ENCODE measurements around the gene ZNF304.
A peak's percentile ranks its signal among the peaks of the same experiment; 100 is the strongest.

The ZNF304 gene

GRCh38 chr19:57350877-57351805 is at the start of gene ZNF304:
Gene ZNF304, plus strand, starts transcription at chr19:57351271. Its CDS starts 394 bp downstream, at chr19:57351665.
- no peak for TF ChIP-seq CTCF (IDR thresholded peaks at IDR 0.05; ENCODE audit: insufficient read depth, missing control alignments)
- no peak for FAIRE-seq
- DNase-seq (ENCODE audit: insufficient read length, low spot score) = peak; percentile 93

- no peak for FAIRE-seq
- DNase-seq (ENCODE audit: insufficient read length, low spot score) = no peak
- TF ChIP-seq CTCF (IDR thresholded peaks at IDR 0.05; ENCODE audit: insufficient read depth, missing control alignments) = no peak
Measured at GRCh38 chr19:57302020-57302465, 49.0 kb upstream of the ZNF304 start.

- no peak for DNase-seq (ENCODE audit: insufficient read length, low spot score)
- FAIRE-seq = no peak
- TF ChIP-seq CTCF (IDR thresholded peaks at IDR 0.05; ENCODE audit: insufficient read depth, missing control alignments) = no peak
Measured at GRCh38 chr19:57302727-57303401, 48.2 kb upstream of the ZNF304 start.

GRCh38 chr19:57305056-57305455 is 46.0 kb upstream of the ZNF304 start:
- DNase-seq (ENCODE audit: insufficient read length, low spot score) (no peak), FAIRE-seq (no peak)
- TF ChIP-seq CTCF (IDR thresholded peaks at IDR 0.05; ENCODE audit: insufficient read depth, missing control alignments) = no peak

- DNase-seq (ENCODE audit: insufficient read length, low spot score) (no peak), FAIRE-seq (no peak)
- no peak for TF ChIP-seq CTCF (IDR thresholded peaks at IDR 0.05; ENCODE audit: insufficient read depth, missing control alignments)
Measured at GRCh38 chr19:57308514-57308913, 42.6 kb upstream of the ZNF304 start.

GRCh38 chr19:57310792-57311191 is 40.3 kb upstream of the ZNF304 start:
- TF ChIP-seq CTCF (IDR thresholded peaks at IDR 0.05; ENCODE audit: insufficient read depth, missing control alignments) = no peak
- no peak for FAIRE-seq
- no peak for DNase-seq (ENCODE audit: insufficient read length, low spot score)

All from D721Med (cell line).